Fibroblast of the aortic adventitia (primary cell): ENCODE results near the gene ARIH1. TPM values are rescaled to one million over a fixed set of nuclear protein-coding genes. Genes with fewer than 3 reads are reported as not detected.
"Not testable (repeated sequence)": the region's sequence is repeated elsewhere in the genome, so short reads cannot be mapped to it uniquely, and the experiment has no call there.

ENCODE experiments used
- DNase-seq: peaks from one replicate; pipeline ENCODE4 v3.0.0-alpha.2; 2010; ENCODE audit warnings: low read depth
- H3K4me3 ChIP-seq: 2 replicates; pipeline ENCODE4 v1.5.1; 2011; ENCODE audit warnings: low read depth, mild to moderate bottlenecking, control low read depth, low read length, moderate library complexity
- CTCF ChIP-seq: IDR thresholded peaks from 2 replicates; pipeline ENCODE4 v1.5.1; 2011; ENCODE audit warnings: mild to moderate bottlenecking, low read length, control low read depth, inconsistent platforms; ENCODE audit not compliant: insufficient read depth
- total RNA-seq: library from RNA; depleted of rRNA; stranded (reverse); fragments of >200 nt; gene quantifications from 2 replicates; pipeline ENCODE4 v1.2.3, GENCODE V29; 2012; ENCODE audit warnings: low replicate concordance

ARIH1 gene
- 51.1 and 69.2 TPM in 2 replicates for total RNA-seq

GRCh38 chr15:72473614-72474465, at the start of gene ARIH1:
Gene ARIH1 (plus strand): TSS chr15:72474330. CDS start chr15:72474640, 310 bp downstream.
- peak; percentile 95 for DNase-seq
- peak within 1 kb of the TSS; percentile 98 for H3K4me3 ChIP-seq
- peak; percentile 46 for TF ChIP-seq CTCF

- no peak for DNase-seq
- no peak for TF ChIP-seq CTCF
- no peak overlapping the region for H3K4me3 ChIP-seq
These were observed 47.4 kb upstream of the ARIH1 start for GRCh38 chr15:72426753-72427152.

- H3K4me3 ChIP-seq, result no peak overlapping the region
- DNase-seq, result no peak
- no peak for TF ChIP-seq CTCF
These were observed 36.3 kb upstream of the ARIH1 start for GRCh38 chr15:72437650-72438316.

- not testable (repeated sequence) for DNase-seq, H3K4me3 ChIP-seq
These were observed 31.3 kb upstream of the ARIH1 start for GRCh38 chr15:72442848-72443247.

GRCh38 chr15:72445426-72445825, 28.7 kb upstream of the ARIH1 start:
- H3K4me3 ChIP-seq, result no peak overlapping the region
- DNase-seq, result no peak
- no peak for TF ChIP-seq CTCF

- DNase-seq, result no peak
- H3K4me3 ChIP-seq, result no peak overlapping the region
- no peak for TF ChIP-seq CTCF
These were observed 23.3 kb upstream of the ARIH1 start for GRCh38 chr15:72450805-72451204.

- H3K4me3 ChIP-seq, result no peak overlapping the region
- TF ChIP-seq CTCF, result no peak
- DNase-seq, result no peak
These were observed 22.9 kb upstream of the ARIH1 start for GRCh38 chr15:72451224-72451623.
